ENCODE measurements around the gene ZNF354C. TPM values are rescaled to one million over a fixed set of nuclear protein-coding genes. Genes with fewer than 3 reads are reported as not detected.

ZNF354C gene
- total RNA-seq, 1 donor from 2014 or later = 6.0 TPM

- Mint-ChIP-seq H3K9me3 (ENCODE audit: unreplicated experiment) (peaks cover 26% of the 10 kb centered on the region), H3K36me3 (ENCODE audit: low read depth, unreplicated experiment) (peaks cover 7% of the 10 kb centered on the region), H3K4me3 (ENCODE audit: unreplicated experiment) (no peak overlapping the region), H3K27ac (ENCODE audit: unreplicated experiment) (no peak overlapping the region), H3K4me1 (ENCODE audit: unreplicated experiment) (no peaks in the 10 kb centered on the region), H3K27me3 (ENCODE audit: unreplicated experiment) (peaks cover 8% of the 10 kb centered on the region)
- TF ChIP-seq CTCF (IDR thresholded peaks at IDR 0.05; ENCODE audit: unreplicated experiment) = no peak
- DNase-seq (ENCODE audit: low spot score) = no peak
Measured at GRCh38 chr5:179118756-179119414, 58.7 kb downstream of the ZNF354C start.

GRCh38 chr5:179119415-179120170, 59.4 kb downstream of the ZNF354C start:
- Mint-ChIP-seq H3K36me3 (ENCODE audit: low read depth, unreplicated experiment) (peaks cover 10% of the 10 kb centered on the region), H3K9me3 (ENCODE audit: unreplicated experiment) (peaks cover 22% of the 10 kb centered on the region), H3K27ac (ENCODE audit: unreplicated experiment) (no peak overlapping the region), H3K27me3 (ENCODE audit: unreplicated experiment) (peaks cover 9% of the 10 kb centered on the region), H3K4me3 (ENCODE audit: unreplicated experiment) (peak overlapping the region; percentile 58), H3K4me1 (ENCODE audit: unreplicated experiment) (no peaks in the 10 kb centered on the region)
- no peak for DNase-seq (ENCODE audit: low spot score)
- no peak for TF ChIP-seq CTCF (IDR thresholded peaks at IDR 0.05; ENCODE audit: unreplicated experiment)

GRCh38 chr5:179120421-179120861, 60.3 kb downstream of the ZNF354C start:
- no peaks in the 10 kb centered on the region for H3K4me1 Mint-ChIP-seq (ENCODE audit: unreplicated experiment)
- peaks cover 13% of the 10 kb centered on the region for H3K9me3 Mint-ChIP-seq (ENCODE audit: unreplicated experiment)
- DNase-seq (ENCODE audit: low spot score) = no peak
- H3K27ac Mint-ChIP-seq (ENCODE audit: unreplicated experiment) = no peak overlapping the region
- H3K4me3 Mint-ChIP-seq (ENCODE audit: unreplicated experiment) = peak overlapping the region; percentile 58
- H3K27me3 Mint-ChIP-seq (ENCODE audit: unreplicated experiment) = peaks cover 10% of the 10 kb centered on the region
- no peak for TF ChIP-seq CTCF (IDR thresholded peaks at IDR 0.05; ENCODE audit: unreplicated experiment)
- H3K36me3 Mint-ChIP-seq (ENCODE audit: low read depth, unreplicated experiment) = peaks cover 10% of the 10 kb centered on the region

GRCh38 chr5:179120951-179121666, 60.9 kb downstream of the ZNF354C start:
- Mint-ChIP-seq H3K4me1 (ENCODE audit: unreplicated experiment) (no peaks in the 10 kb centered on the region), H3K36me3 (ENCODE audit: low read depth, unreplicated experiment) (peaks cover 10% of the 10 kb centered on the region), H3K27ac (ENCODE audit: unreplicated experiment) (no peak overlapping the region), H3K27me3 (ENCODE audit: unreplicated experiment) (peaks cover 10% of the 10 kb centered on the region), H3K4me3 (ENCODE audit: unreplicated experiment) (no peak overlapping the region), H3K9me3 (ENCODE audit: unreplicated experiment) (peaks cover 13% of the 10 kb centered on the region)
- no peak for TF ChIP-seq CTCF (IDR thresholded peaks at IDR 0.05; ENCODE audit: unreplicated experiment)
- DNase-seq (ENCODE audit: low spot score) = no peak

Data from endothelial cell (in vitro differentiated cells).